ENCODE data around the gene OR10A7. TPM values are rescaled to one million over a fixed set of nuclear protein-coding genes. Genes with fewer than 3 reads are reported as not detected.

The OR10A7 gene
- polyA plus RNA-seq, 1 donor from 2014 or later: not detected

DNA sequence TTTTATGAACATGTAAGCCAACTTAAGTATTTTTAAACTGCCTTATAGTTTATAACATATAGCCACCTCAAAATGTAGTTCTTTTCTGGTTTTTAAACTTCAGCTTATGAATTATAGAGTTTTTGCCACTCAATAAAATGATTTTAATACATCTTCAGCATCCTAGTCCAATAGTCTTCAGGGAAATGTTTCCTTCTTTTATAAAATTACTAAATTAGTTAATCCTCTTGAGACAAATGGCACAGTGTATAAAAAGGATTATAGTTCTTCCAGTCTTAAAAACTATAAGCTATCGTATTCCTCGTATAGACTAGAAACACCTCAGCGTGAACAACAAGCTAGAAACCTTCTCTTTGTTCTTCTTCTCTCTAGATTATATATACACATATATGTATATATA is 23.5 kb downstream of the OR10A7 start, which contains the start of gene OR6C74 (continued):
- TF ChIP-seq POLR2AphosphoS5 (IDR thresholded peaks at IDR 0.05) (no peak), EZH2 (IDR thresholded peaks at IDR 0.05; ENCODE audit: borderline replicate concordance, insufficient read depth, low read length, poor library complexity, severe bottlenecking) (no peak)

DNA sequence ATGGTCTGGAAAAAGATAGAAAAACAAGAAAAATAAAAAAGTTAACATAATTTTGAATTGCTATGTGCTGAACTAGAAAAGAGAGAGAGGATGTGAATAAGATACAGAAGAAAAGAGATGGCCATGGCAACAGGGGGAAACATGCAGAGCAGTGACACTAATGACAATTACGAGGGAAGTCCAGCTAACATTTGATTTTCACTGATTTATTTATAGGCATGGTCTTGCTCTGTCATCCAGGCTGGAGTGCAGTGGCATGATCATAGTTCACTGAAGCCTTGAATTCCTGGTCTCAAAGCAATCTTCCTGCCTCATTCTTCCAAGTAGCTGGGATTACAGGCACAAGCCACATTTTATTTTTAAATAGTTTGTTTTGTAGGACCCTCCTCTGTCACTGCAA is 25.3 kb downstream of the OR10A7 start:
- H3K27me3 ChIP-seq (ENCODE audit: insufficient read depth, low read depth, low read length): no peaks in the 10 kb centered on the region
- no peak overlapping the region for H3K27ac ChIP-seq (ENCODE audit: low read length)
- no peak overlapping the region for H3K4me2 ChIP-seq (ENCODE audit: low read length)
- H2AFZ ChIP-seq (ENCODE audit: low read depth, low read length): no peak overlapping the region
- no peak overlapping the region for H3K4me3 ChIP-seq (ENCODE audit: low read length)
- no peaks in the 10 kb centered on the region for H4K20me1 ChIP-seq (ENCODE audit: insufficient read depth)
- no peaks in the 10 kb centered on the region for H3K79me2 ChIP-seq (replicated peaks; ENCODE audit: insufficient read depth, low read length)
- no peak for TF ChIP-seq POLR2AphosphoS5 (IDR thresholded peaks at IDR 0.05)
- no peak for TF ChIP-seq TAF1 (IDR thresholded peaks at IDR 0.05; ENCODE audit: low read depth)
- no peaks in the 10 kb centered on the region for H3F3A ChIP-seq (ENCODE audit: insufficient read depth, low read length, poor library complexity, severe bottlenecking)
- no peaks in the 10 kb centered on the region for H3K9me2 ChIP-seq (ENCODE audit: insufficient read depth, low read length)
- H3K36me3 ChIP-seq (ENCODE audit: insufficient read depth, low read length): no peaks in the 10 kb centered on the region
- no peaks in the 10 kb centered on the region for H3K9me3 ChIP-seq (ENCODE audit: low read length)
- H3K9ac ChIP-seq (ENCODE audit: low read length): no peak overlapping the region

- Histone ChIP-seq H3K79me2 (replicated peaks; ENCODE audit: insufficient read depth, low read length) (no peaks in the 10 kb centered on the region), H2AFZ (ENCODE audit: low read depth, low read length) (no peak overlapping the region)
- TF ChIP-seq MXI1 (conservative IDR thresholded peaks at IDR 0.05; ENCODE audit: poor library complexity, severe bottlenecking): no peak
- TF ChIP-seq, protein P1, sequence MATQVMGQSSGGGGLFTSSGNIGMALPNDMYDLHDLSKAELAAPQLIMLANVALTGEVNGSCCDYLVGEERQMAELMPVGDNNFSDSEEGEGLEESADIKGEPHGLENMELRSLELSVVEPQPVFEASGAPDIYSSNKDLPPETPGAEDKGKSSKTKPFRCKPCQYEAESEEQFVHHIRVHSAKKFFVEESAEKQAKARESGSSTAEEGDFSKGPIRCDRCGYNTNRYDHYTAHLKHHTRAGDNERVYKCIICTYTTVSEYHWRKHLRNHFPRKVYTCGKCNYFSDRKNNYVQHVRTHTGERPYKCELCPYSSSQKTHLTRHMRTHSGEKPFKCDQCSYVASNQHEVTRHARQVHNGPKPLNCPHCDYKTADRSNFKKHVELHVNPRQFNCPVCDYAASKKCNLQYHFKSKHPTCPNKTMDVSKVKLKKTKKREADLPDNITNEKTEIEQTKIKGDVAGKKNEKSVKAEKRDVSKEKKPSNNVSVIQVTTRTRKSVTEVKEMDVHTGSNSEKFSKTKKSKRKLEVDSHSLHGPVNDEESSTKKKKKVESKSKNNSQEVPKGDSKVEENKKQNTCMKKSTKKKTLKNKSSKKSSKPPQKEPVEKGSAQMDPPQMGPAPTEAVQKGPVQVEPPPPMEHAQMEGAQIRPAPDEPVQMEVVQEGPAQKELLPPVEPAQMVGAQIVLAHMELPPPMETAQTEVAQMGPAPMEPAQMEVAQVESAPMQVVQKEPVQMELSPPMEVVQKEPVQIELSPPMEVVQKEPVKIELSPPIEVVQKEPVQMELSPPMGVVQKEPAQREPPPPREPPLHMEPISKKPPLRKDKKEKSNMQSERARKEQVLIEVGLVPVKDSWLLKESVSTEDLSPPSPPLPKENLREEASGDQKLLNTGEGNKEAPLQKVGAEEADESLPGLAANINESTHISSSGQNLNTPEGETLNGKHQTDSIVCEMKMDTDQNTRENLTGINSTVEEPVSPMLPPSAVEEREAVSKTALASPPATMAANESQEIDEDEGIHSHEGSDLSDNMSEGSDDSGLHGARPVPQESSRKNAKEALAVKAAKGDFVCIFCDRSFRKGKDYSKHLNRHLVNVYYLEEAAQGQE (IDR thresholded peaks at IDR 0.05; ENCODE audit: borderline replicate concordance): no peak
Measured at GRCh38 chr12:55250944-55251343, 30.1 kb downstream of the OR10A7 start.

GRCh38 chr12:55253281-55253680 is 32.5 kb downstream of the OR10A7 start:
- TF ChIP-seq POLR2AphosphoS5 (IDR thresholded peaks at IDR 0.05): no peak
- TF ChIP-seq RAD21 (conservative IDR thresholded peaks at IDR 0.05): no peak
- TF ChIP-seq, protein P1 (IDR thresholded peaks at IDR 0.05; ENCODE audit: borderline replicate concordance): no peak
- TF ChIP-seq EP300 (conservative IDR thresholded peaks at IDR 0.05; ENCODE audit: poor library complexity, severe bottlenecking): no peak
- no peak overlapping the region for H3K27ac ChIP-seq (ENCODE audit: low read length)
- H3K4me2 ChIP-seq (ENCODE audit: low read length): no peak overlapping the region
- H3F3A ChIP-seq (ENCODE audit: insufficient read depth, low read length, poor library complexity, severe bottlenecking): no peaks in the 10 kb centered on the region
- H3K9ac ChIP-seq (ENCODE audit: low read length): no peak overlapping the region
- no peak overlapping the region for H3K4me3 ChIP-seq (ENCODE audit: low read length)
- no peaks in the 10 kb centered on the region for H3K9me2 ChIP-seq (ENCODE audit: insufficient read depth, low read length)
- H3K79me2 ChIP-seq (replicated peaks; ENCODE audit: insufficient read depth, low read length): no peaks in the 10 kb centered on the region
- H3K36me3 ChIP-seq (ENCODE audit: insufficient read depth, low read length): no peaks in the 10 kb centered on the region
- no peaks in the 10 kb centered on the region for H4K20me1 ChIP-seq (ENCODE audit: insufficient read depth)
- no peak overlapping the region for H2AFZ ChIP-seq (ENCODE audit: low read depth, low read length)
- H3K9me3 ChIP-seq (ENCODE audit: low read length): no peaks in the 10 kb centered on the region
- no peaks in the 10 kb centered on the region for H3K27me3 ChIP-seq (ENCODE audit: insufficient read depth, low read depth, low read length)

More at GRCh38 chr12:55250944-55251343, 30.1 kb downstream of the OR10A7 start:
- Histone ChIP-seq H3K4me3 (ENCODE audit: low read length) (no peak overlapping the region), H3K27ac (ENCODE audit: low read length) (no peak overlapping the region), H3K27me3 (ENCODE audit: insufficient read depth, low read depth, low read length) (no peaks in the 10 kb centered on the region), H3K36me3 (ENCODE audit: insufficient read depth, low read length) (no peaks in the 10 kb centered on the region), H3F3A (ENCODE audit: insufficient read depth, low read length, poor library complexity, severe bottlenecking) (no peaks in the 10 kb centered on the region), H3K9me3 (ENCODE audit: low read length) (no peaks in the 10 kb centered on the region), H4K20me1 (ENCODE audit: insufficient read depth) (no peaks in the 10 kb centered on the region), H3K9ac (ENCODE audit: low read length) (no peak overlapping the region), H3K9me2 (ENCODE audit: insufficient read depth, low read length) (no peaks in the 10 kb centered on the region), H3K4me2 (ENCODE audit: low read length) (no peak overlapping the region)
